Activated CD4-positive, alpha-beta T cell treated with anti-CD3 and anti-CD28 coated beads, Interleukin-2, amount 10 ng/mL, durations not matched to agents 24 days and 14 days (primary cell): ENCODE data around the gene FBN1. TPM values are rescaled to one million over a fixed set of nuclear protein-coding genes. Genes with fewer than 3 reads are reported as not detected.

Experiments used
- DNase-seq: peaks from one replicate; pipeline ENCODE4 v3.0.0; 2022
- H3K27ac Mint-ChIP-seq: one replicate; pipeline ENCODE4 v1.8.0; 2022; ENCODE audit warnings: mild to moderate bottlenecking, mixed read lengths
- H3K27me3 Mint-ChIP-seq: one replicate; pipeline ENCODE4 v1.8.0; 2022; ENCODE audit warnings: mixed read lengths
- H3K36me3 Mint-ChIP-seq: one replicate; pipeline ENCODE4 v1.8.0; 2022; ENCODE audit warnings: low read depth, mild to moderate bottlenecking, mixed read lengths
- H3K4me1 Mint-ChIP-seq: one replicate; pipeline ENCODE4 v1.8.0; 2021; ENCODE audit warnings: mixed read lengths
- H3K4me3 Mint-ChIP-seq: one replicate; pipeline ENCODE4 v1.8.0; 2022; ENCODE audit warnings: mild to moderate bottlenecking, moderate library complexity, mixed read lengths
- H3K9me3 Mint-ChIP-seq: one replicate; pipeline ENCODE4 v1.8.0; 2021; ENCODE audit warnings: mixed read lengths
- intact Hi-C: fragments of 100-400 bp; cut with micrococcal nuclease; formaldehyde crosslinking; loops from one replicate; pipeline ENCODE4 v1.15.1; 2023
- total RNA-seq: library from RNA; stranded (reverse); gene quantifications from 2 replicates; pipeline ENCODE4 v1.2.3, GENCODE V29; 2022

The FBN1 gene
- total RNA-seq, 1 donor from 2014 or later: 1.0 TPM

DNA sequence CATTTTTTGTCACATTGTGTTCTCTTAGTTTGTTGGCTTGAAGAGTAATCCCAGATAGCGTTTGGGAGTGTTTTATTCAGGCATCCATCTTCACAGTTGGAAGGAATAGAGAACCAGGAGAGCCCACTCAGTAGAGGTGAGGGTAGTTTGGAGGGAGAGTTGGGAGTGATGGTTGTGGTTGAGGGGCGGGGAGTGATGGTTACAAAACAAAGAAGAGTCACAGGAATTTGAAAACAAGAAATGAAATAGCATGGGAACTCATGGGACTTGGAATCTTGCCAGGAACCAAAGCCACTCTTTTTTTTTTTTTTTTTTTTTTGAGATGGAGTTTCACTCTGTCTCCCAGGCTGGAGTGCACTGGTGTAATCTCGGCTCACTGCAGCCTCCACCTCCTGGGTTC is 278.0 kb downstream of the FBN1 start:
- intact Hi-C loops: no loop called here
- Mint-ChIP-seq H3K36me3 (no peaks in the 10 kb centered on the region), H3K27ac (no peak overlapping the region), H3K4me3 (no peak overlapping the region), H3K4me1 (no peaks in the 10 kb centered on the region), H3K27me3 (peaks cover 12% of the 10 kb centered on the region), H3K9me3 (peaks cover 3% of the 10 kb centered on the region)
- DNase-seq: no peak

DNA sequence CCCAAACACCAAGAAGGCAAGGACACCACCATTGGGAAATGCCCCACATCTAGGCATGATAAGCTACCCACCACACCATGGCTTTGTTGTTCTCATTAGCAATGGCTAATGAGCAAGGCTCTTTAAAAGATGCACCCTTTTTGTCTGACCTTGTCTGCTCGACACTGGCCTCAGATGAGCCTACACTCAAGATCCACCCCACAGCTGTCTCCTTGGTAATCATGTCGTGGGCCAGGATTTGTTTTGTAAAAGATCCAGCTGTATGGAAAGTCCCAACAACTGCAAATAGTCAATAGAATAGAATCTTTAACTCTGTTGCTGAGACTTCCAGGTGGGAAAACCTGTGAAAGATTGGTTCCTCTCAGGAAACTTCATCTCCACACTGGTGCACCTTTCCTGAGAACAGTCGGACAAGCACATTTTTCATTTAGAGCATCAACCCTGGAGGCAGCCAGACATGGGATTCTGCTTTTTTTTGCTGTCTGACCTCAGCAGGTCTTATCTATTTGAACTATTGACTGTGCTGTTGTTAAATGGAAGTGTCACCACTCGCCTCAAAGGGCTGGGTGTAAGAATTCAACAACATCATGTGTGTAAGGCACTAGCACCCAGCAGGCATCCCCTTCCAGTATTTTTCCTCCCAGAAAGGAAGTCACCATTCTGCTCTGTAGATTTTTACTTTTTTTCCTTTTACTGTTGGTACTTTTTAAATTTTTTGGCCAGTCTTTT is 278.8 kb downstream of the FBN1 start:
- H3K36me3 Mint-ChIP-seq: no peaks in the 10 kb centered on the region
- no peak for DNase-seq
- H3K27ac Mint-ChIP-seq: no peak overlapping the region
- intact Hi-C loops: no loop called here
- H3K4me3 Mint-ChIP-seq: no peak overlapping the region
- H3K27me3 Mint-ChIP-seq: peaks cover 12% of the 10 kb centered on the region
- no peaks in the 10 kb centered on the region for H3K4me1 Mint-ChIP-seq
- peaks cover 3% of the 10 kb centered on the region for H3K9me3 Mint-ChIP-seq

DNA sequence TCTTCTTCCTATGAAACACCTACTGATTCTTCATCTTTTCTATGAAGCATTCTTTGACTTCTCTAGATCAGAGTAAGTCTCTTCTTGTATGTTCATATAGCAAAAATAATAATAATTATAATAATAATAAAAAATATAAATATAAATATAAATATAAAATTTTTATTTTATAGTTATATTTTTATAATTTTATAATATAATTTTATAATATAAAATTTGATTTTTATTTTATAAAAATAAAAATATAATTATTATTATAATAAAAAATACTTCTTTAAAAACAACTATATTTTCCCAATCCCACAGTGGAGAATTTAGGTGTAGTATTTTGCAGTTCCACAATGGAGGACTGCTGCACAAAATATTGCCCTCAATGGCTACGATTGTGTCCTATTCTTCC is 279.9 kb downstream of the FBN1 start:
- no peak for DNase-seq
- no peaks in the 10 kb centered on the region for H3K36me3 Mint-ChIP-seq
- intact Hi-C loops: no loop called here
- peaks cover 12% of the 10 kb centered on the region for H3K27me3 Mint-ChIP-seq
- H3K4me1 Mint-ChIP-seq: no peaks in the 10 kb centered on the region
- H3K9me3 Mint-ChIP-seq: peaks cover 3% of the 10 kb centered on the region
- H3K4me3 Mint-ChIP-seq: no peak overlapping the region
- H3K27ac Mint-ChIP-seq: no peak overlapping the region

DNA sequence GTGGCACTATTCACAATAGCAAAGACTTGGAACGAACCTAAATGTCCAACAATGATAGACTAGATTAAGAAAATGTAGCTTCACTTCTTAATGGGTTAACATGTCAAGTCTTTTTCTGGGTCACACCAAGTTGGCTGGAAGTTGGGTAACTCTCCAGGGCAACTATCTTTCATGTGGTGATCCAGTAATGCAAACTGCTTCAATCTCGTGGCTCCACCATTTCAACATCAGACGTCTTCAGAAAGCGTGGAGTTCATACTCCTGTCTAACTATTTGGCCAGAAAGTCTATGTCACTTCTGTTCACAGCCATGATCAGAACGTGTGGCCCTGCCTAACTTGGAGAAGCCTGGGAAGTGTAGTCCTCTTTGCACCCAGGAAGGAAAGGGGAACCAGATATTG is 282.0 kb downstream of the FBN1 start:
- Mint-ChIP-seq H3K36me3 (no peaks in the 10 kb centered on the region), H3K9me3 (peaks cover 3% of the 10 kb centered on the region), H3K4me1 (peaks cover 3% of the 10 kb centered on the region), H3K27ac (no peak overlapping the region), H3K4me3 (no peak overlapping the region), H3K27me3 (peaks cover 11% of the 10 kb centered on the region)
- intact Hi-C loops: no loop called here
- DNase-seq: no peak

DNA sequence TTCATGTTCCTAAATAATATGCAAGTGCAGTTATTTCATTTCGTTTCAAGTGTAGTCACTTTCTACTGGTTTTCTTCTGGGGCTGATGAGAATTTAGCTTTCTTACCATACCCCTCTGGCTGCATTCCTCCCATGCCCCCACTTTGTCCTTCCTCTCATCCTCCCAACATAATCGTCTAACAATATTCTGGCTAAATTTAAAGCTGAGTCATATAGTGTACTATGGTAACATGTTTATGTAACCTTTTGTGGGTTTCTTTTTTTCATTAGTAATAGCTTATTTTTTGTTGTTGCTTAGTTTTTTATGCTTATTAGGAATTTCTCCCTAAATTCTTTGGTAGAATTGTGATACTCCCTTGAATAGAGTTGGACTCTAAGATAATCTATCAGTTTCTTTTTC is 283.8 kb downstream of the FBN1 start:
- peaks cover 9% of the 10 kb centered on the region for H3K27me3 Mint-ChIP-seq
- no peak overlapping the region for H3K27ac Mint-ChIP-seq
- H3K4me3 Mint-ChIP-seq: no peak overlapping the region
- H3K36me3 Mint-ChIP-seq: no peaks in the 10 kb centered on the region
- H3K9me3 Mint-ChIP-seq: peaks cover 3% of the 10 kb centered on the region
- intact Hi-C loops: no loop called here
- H3K4me1 Mint-ChIP-seq: peaks cover 5% of the 10 kb centered on the region
- DNase-seq: no peak

DNA sequence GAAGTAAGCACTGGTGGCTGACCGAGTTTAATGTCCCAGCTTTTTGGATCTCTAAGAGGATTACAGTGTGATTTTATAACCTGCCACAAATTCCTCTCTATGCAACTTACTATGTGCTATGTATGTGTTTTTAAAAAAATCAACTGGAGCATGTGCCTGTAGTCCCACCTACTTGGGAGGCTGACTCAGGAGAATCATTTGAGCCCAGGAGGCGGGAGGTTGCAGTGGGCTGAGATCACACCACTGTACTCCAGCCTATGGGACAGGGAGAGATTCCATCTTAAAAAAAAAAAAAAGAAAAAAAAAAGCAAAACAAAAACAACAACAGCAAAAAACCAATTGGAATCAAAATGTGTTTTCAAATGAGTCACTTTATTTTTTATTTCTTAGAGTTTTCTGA is 284.7 kb downstream of the FBN1 start:
- Mint-ChIP-seq H3K27ac (no peak overlapping the region), H3K9me3 (peaks cover 3% of the 10 kb centered on the region), H3K36me3 (no peaks in the 10 kb centered on the region), H3K4me3 (no peak overlapping the region), H3K27me3 (peaks cover 4% of the 10 kb centered on the region), H3K4me1 (peaks cover 5% of the 10 kb centered on the region)
- intact Hi-C loops: no loop called here
- DNase-seq: no peak

Other genes with a start within 250 kb of the FBN1 start
- gene CEP152, start 165.4 kb upstream of the FBN1 start, total RNA-seq: 32.0 and 32.2 TPM in 2 replicates
- 192 and 209 TPM in 2 replicates for gene EID1, start 232.4 kb upstream of the FBN1 start, total RNA-seq